OCI-LY1 (cell line): ENCODE results near the gene HTRA3.

Experiments
- H2AFZ ChIP-seq: fragments of 200-600 bp; sonication (generic), shearing (Covaris generic); 2 replicates; pipeline ENCODE4 v1.6.0; 2014; ENCODE audit warnings: antibody characterized with exemption, mild to moderate bottlenecking, low read length
- H3F3A ChIP-seq: fragments of 200-600 bp; sonication (generic), shearing (Covaris generic); 2 replicates; pipeline ENCODE4 v1.6.0; 2014; ENCODE audit warnings: mild to moderate bottlenecking, antibody characterized with exemption, low read length, moderate library complexity; ENCODE audit not compliant: insufficient read depth
- H3K27ac ChIP-seq: fragments of 200-600 bp; sonication (generic); 2 replicates; pipeline ENCODE4 v1.5.1; 2014; ENCODE audit warnings: low read length, mixed run types, mild to moderate bottlenecking, low read depth; ENCODE audit not compliant: poor library complexity, severe bottlenecking
- H3K27me3 ChIP-seq: fragments of 200-600 bp; sonication (generic); 2 replicates; pipeline ENCODE4 v1.6.0; 2014; ENCODE audit warnings: antibody characterized with exemption, mild to moderate bottlenecking, low read length, moderate library complexity; ENCODE audit not compliant: insufficient read depth
- H3K36me3 ChIP-seq: fragments of 200-600 bp; sonication (generic); 2 replicates; pipeline ENCODE4 v1.6.1; 2014; ENCODE audit warnings: mild to moderate bottlenecking, antibody characterized with exemption, low read length, moderate library complexity, mixed read lengths; ENCODE audit not compliant: insufficient read depth
- H3K4me1 ChIP-seq: fragments of 200-600 bp; sonication (generic); 2 replicates; pipeline ENCODE4 v1.5.1; 2014; ENCODE audit warnings: mild to moderate bottlenecking, low read length, moderate library complexity; ENCODE audit not compliant: insufficient read depth, severe bottlenecking
- H3K4me2 ChIP-seq: fragments of 200-600 bp; sonication (generic), shearing (Covaris generic); 2 replicates; pipeline ENCODE4 v1.6.1; 2014; ENCODE audit warnings: low read length
- H3K4me3 ChIP-seq: fragments of 200-600 bp; sonication (generic); 2 replicates; pipeline ENCODE4 v1.5.1; 2014; ENCODE audit warnings: low read length, low read depth, mild to moderate bottlenecking, mixed read lengths; ENCODE audit not compliant: poor library complexity, severe bottlenecking
- H3K79me2 ChIP-seq: fragments of 200-600 bp; shearing (Covaris generic); 2 replicates; pipeline ENCODE4 v1.6.1; 2016; ENCODE audit warnings: mixed run types, low read length, mixed read lengths; ENCODE audit not compliant: insufficient read depth
- H3K9ac ChIP-seq: fragments of 200-600 bp; sonication (generic), shearing (Covaris generic); 2 replicates; pipeline ENCODE4 v1.6.1; 2014; ENCODE audit warnings: mild to moderate bottlenecking, low read length, mixed read lengths
- H3K9me2 ChIP-seq: fragments of 200-600 bp; sonication (generic), shearing (Covaris generic); 2 replicates; pipeline ENCODE4 v1.6.1; 2014; ENCODE audit warnings: low read depth, mild to moderate bottlenecking, low read length, mixed read lengths
- H3K9me3 ChIP-seq: fragments of 200-600 bp; shearing (Covaris generic); 2 replicates; pipeline ENCODE4 v1.6.1; 2014; ENCODE audit warnings: low read length, mixed read lengths
- H4K20me1 ChIP-seq: fragments of 200-600 bp; sonication (generic), shearing (Covaris generic); 2 replicates; pipeline ENCODE4 v1.6.0; 2016; ENCODE audit warnings: mild to moderate bottlenecking, low read length; ENCODE audit not compliant: insufficient read depth
- EZH2 ChIP-seq: fragments of 200-600 bp; sonication (generic), shearing (Covaris generic); IDR thresholded peaks from 2 replicates; pipeline ENCODE4 v1.8.0; 2017; ENCODE audit warnings: borderline replicate concordance, mixed run types, mild to moderate bottlenecking, antibody characterized with exemption, low read length, moderate library complexity, mixed read lengths
- TF ChIP-seq, protein P1 (sequence below): fragments of 200-600 bp; sonication (generic), shearing (Covaris generic); IDR thresholded peaks from 2 replicates; pipeline ENCODE4 v1.5.1; 2017; ENCODE audit warnings: mild to moderate bottlenecking, antibody characterized with exemption, low read length, moderate library complexity, mixed read lengths

The HTRA3 gene

DNA sequence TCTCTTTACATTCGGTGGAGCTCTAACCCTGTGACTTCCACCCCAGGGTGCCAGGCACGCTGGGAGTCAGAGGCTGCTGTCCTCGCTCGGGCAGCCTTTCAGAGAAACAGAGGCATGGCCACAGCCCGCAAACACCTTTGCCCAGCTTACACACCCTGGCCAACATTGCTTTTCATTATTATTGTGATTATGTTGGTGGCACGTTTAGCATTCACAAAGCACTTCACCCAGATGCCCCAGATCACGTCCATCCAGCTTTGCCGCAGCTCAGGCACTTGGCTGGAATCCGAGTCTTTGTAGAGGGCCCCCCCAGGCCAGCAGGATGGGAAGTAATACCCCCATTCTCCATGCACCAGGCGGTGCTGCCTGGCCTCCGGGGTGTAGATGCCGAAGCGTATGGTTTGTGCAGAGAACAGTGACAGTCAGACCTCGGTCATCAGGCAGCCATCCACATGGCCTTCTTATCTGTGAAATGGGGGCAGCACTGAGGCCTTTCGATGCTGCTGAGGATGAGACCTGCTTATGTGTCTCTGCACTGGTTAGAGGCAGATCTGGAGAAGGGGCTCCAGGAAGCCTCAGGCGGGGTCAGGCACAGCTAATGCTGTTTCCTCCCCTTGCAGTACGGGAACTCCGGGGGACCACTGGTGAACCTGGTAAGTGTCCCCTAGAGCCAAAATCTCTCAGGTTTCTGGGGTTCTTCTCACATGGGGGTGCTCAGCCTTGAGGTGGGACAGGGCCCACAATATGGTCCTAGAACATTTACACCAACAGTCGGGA is 22.3 kb downstream of the HTRA3 start:
- H3K36me3 ChIP-seq = no peaks in the 10 kb centered on the region
- no peak overlapping the region for H2AFZ ChIP-seq
- no peaks in the 10 kb centered on the region for H3F3A ChIP-seq
- H3K27me3 ChIP-seq = no peaks in the 10 kb centered on the region
- no peaks in the 10 kb centered on the region for H3K9me3 ChIP-seq
- H3K9me2 ChIP-seq = no peaks in the 10 kb centered on the region
- no peak for TF ChIP-seq EZH2
- TF ChIP-seq, protein P1, sequence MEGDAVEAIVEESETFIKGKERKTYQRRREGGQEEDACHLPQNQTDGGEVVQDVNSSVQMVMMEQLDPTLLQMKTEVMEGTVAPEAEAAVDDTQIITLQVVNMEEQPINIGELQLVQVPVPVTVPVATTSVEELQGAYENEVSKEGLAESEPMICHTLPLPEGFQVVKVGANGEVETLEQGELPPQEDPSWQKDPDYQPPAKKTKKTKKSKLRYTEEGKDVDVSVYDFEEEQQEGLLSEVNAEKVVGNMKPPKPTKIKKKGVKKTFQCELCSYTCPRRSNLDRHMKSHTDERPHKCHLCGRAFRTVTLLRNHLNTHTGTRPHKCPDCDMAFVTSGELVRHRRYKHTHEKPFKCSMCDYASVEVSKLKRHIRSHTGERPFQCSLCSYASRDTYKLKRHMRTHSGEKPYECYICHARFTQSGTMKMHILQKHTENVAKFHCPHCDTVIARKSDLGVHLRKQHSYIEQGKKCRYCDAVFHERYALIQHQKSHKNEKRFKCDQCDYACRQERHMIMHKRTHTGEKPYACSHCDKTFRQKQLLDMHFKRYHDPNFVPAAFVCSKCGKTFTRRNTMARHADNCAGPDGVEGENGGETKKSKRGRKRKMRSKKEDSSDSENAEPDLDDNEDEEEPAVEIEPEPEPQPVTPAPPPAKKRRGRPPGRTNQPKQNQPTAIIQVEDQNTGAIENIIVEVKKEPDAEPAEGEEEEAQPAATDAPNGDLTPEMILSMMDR = no peak
- peaks cover 20% of the 10 kb centered on the region for H3K4me1 ChIP-seq
- no peak overlapping the region for H3K27ac ChIP-seq
- no peak overlapping the region for H3K9ac ChIP-seq
- no peak overlapping the region for H3K4me2 ChIP-seq
- H3K4me3 ChIP-seq = no peak overlapping the region
- H3K79me2 ChIP-seq = no peaks in the 10 kb centered on the region
- H4K20me1 ChIP-seq = no peaks in the 10 kb centered on the region

DNA sequence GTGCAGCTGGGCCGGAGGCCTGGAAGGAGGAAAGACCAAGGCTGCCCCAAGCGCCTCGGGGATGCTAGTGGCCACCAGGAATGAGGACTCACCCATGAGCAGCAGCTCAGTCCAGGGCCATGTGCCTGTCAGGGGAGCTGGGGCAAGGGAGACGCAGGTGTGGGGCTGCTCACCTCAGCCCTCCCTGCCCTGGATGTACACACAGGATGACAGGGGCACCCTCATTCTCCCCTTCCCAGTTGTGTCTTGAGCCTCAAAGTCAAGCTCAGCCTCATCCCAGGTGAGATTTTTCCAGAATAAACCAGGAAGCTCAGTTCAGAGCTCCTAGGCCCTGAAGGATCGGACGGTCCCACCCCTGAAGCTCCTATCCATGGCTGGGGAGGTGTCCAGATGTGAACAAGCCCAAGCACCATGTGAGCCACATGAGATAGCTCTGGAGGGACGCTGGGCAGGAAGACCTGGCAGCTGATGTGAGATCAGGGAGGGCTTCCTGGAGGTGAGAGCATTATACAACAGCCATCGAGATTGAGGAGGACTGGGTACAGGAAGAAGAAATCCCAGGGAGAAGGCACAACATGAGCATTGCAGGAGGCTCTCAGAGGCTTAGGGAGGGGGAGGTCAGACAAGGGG is 23.0 kb downstream of the HTRA3 start:
- Histone ChIP-seq H3K9me2 (no peaks in the 10 kb centered on the region), H3K79me2 (no peaks in the 10 kb centered on the region), H3K4me3 (no peak overlapping the region), H3F3A (no peaks in the 10 kb centered on the region), H3K4me2 (no peak overlapping the region), H4K20me1 (no peaks in the 10 kb centered on the region), H3K27ac (no peak overlapping the region), H3K36me3 (no peaks in the 10 kb centered on the region), H3K9me3 (no peaks in the 10 kb centered on the region), H3K4me1 (peaks cover 20% of the 10 kb centered on the region), H3K9ac (no peak overlapping the region), H3K27me3 (no peaks in the 10 kb centered on the region), H2AFZ (no peak overlapping the region)
- TF ChIP-seq, protein P1 = no peak
- no peak for TF ChIP-seq EZH2

DNA sequence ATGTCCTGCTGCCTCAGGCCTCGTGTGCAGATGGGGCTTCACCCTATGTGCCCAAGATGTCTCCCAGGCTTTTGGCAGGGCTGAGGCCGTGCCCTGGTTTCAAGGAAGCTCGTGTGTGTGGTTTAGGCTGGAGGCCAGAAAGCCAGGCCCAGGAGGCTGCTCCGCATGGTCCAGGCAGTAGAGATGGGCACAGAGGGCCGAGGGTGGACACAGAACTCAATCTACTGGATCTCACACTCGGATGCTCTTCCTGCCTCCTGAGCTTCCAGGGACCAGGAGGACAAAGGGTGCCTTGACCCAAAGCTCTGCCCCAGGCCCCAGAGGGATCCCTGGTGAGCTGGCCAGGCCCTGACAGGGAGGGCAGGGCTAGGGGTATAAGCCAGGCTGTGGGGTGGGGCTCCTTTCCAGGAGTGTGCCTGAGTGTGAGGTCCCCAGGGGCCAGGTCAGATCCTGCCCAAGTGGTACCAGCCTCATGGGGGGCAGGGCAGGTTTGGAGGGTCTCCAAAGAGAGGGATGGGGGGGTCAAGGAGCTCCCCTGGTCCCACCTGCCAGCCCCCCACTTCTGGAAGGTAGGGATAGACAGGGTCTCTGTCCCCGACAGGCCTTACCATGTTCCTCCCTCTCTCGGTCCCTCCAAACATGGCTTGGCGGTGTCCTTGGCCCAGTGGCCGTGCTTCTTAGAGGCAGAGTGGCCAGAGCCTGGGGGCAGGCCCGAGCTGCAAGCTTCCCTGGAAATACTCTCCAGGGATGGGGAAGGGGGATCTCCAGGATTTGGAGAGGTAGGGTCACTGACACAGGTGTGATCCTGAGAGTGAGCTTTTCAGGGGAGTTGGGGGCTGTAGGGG is 23.8 kb downstream of the HTRA3 start:
- H3K27me3 ChIP-seq = no peaks in the 10 kb centered on the region
- no peaks in the 10 kb centered on the region for H3K36me3 ChIP-seq
- H3K27ac ChIP-seq = no peak overlapping the region
- TF ChIP-seq, protein P1 = no peak
- no peak for TF ChIP-seq EZH2
- no peak overlapping the region for H3K9ac ChIP-seq
- H3K9me3 ChIP-seq = no peaks in the 10 kb centered on the region
- H3K4me3 ChIP-seq = no peak overlapping the region
- no peak overlapping the region for H2AFZ ChIP-seq
- H4K20me1 ChIP-seq = no peaks in the 10 kb centered on the region
- H3K79me2 ChIP-seq = no peaks in the 10 kb centered on the region
- peaks cover 20% of the 10 kb centered on the region for H3K4me1 ChIP-seq
- no peaks in the 10 kb centered on the region for H3F3A ChIP-seq
- no peaks in the 10 kb centered on the region for H3K9me2 ChIP-seq
- no peak overlapping the region for H3K4me2 ChIP-seq
